Neural cell (in vitro differentiated cells): ENCODE results near the gene ATG14.

ENCODE experiments used
- EZH2 ChIP-seq: fragments of 200-600, 300-800 bp; shearing (Covaris generic), sonication (generic); IDR thresholded peaks from 2 replicates; pipeline ENCODE4 v1.6.1; 2014; ENCODE audit warnings: antibody characterized with exemption, low read length, borderline replicate concordance, mild to moderate bottlenecking; ENCODE audit not compliant: insufficient read depth, poor library complexity, severe bottlenecking
- TF ChIP-seq, protein P1 (sequence below): fragments of 450-650 bp; IDR thresholded peaks from 2 replicates; pipeline ENCODE4 v1.5.1; 2014; ENCODE audit warnings: antibody characterized with exemption, mild to moderate bottlenecking, moderate library complexity; ENCODE audit not compliant: poor library complexity, severe bottlenecking
- TF ChIP-seq, protein P2 (sequence below): IDR thresholded peaks from 2 replicates; pipeline ENCODE4 v1.6.1; 2012; ENCODE audit warnings: borderline replicate concordance

DNA sequence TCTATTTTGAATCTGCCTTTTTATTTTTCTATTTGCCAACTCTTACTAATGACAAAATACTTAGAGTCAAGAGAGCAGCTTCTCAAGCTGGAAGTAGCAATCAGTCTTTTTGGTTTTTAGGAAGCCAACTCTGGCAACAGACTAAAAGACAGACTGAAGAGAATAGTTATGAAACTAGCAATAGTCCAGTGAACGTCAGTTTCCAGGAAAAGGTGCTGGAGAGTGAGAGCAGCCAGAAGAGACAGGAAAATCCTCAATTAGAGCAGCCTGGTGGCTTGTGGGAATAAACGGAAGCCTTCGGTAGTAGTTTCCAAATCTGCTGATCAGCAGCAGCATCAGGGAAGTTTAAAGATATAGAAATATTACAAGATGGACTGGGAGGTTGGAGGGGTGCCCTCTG is 27.1 kb downstream of the ATG14 start:
- TF ChIP-seq, protein P1, sequence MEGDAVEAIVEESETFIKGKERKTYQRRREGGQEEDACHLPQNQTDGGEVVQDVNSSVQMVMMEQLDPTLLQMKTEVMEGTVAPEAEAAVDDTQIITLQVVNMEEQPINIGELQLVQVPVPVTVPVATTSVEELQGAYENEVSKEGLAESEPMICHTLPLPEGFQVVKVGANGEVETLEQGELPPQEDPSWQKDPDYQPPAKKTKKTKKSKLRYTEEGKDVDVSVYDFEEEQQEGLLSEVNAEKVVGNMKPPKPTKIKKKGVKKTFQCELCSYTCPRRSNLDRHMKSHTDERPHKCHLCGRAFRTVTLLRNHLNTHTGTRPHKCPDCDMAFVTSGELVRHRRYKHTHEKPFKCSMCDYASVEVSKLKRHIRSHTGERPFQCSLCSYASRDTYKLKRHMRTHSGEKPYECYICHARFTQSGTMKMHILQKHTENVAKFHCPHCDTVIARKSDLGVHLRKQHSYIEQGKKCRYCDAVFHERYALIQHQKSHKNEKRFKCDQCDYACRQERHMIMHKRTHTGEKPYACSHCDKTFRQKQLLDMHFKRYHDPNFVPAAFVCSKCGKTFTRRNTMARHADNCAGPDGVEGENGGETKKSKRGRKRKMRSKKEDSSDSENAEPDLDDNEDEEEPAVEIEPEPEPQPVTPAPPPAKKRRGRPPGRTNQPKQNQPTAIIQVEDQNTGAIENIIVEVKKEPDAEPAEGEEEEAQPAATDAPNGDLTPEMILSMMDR, result no peak
- no peak for TF ChIP-seq EZH2
- TF ChIP-seq, protein P2, sequence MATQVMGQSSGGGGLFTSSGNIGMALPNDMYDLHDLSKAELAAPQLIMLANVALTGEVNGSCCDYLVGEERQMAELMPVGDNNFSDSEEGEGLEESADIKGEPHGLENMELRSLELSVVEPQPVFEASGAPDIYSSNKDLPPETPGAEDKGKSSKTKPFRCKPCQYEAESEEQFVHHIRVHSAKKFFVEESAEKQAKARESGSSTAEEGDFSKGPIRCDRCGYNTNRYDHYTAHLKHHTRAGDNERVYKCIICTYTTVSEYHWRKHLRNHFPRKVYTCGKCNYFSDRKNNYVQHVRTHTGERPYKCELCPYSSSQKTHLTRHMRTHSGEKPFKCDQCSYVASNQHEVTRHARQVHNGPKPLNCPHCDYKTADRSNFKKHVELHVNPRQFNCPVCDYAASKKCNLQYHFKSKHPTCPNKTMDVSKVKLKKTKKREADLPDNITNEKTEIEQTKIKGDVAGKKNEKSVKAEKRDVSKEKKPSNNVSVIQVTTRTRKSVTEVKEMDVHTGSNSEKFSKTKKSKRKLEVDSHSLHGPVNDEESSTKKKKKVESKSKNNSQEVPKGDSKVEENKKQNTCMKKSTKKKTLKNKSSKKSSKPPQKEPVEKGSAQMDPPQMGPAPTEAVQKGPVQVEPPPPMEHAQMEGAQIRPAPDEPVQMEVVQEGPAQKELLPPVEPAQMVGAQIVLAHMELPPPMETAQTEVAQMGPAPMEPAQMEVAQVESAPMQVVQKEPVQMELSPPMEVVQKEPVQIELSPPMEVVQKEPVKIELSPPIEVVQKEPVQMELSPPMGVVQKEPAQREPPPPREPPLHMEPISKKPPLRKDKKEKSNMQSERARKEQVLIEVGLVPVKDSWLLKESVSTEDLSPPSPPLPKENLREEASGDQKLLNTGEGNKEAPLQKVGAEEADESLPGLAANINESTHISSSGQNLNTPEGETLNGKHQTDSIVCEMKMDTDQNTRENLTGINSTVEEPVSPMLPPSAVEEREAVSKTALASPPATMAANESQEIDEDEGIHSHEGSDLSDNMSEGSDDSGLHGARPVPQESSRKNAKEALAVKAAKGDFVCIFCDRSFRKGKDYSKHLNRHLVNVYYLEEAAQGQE, result no peak
